HG02571 (cell line): ENCODE measurements around the gene ALKBH5.
A peak's percentile ranks its signal among the peaks of the same experiment; 100 is the strongest.

Experiments used
- ATAC-seq: cut with Tn5 transposase; IDR thresholded peaks from one replicate; pipeline ENCODE4 v1.9.1; 2021; ENCODE audit warnings: mild to moderate bottlenecking, moderate library complexity; ENCODE audit not compliant: unreplicated experiment

ALKBH5 gene

DNA sequence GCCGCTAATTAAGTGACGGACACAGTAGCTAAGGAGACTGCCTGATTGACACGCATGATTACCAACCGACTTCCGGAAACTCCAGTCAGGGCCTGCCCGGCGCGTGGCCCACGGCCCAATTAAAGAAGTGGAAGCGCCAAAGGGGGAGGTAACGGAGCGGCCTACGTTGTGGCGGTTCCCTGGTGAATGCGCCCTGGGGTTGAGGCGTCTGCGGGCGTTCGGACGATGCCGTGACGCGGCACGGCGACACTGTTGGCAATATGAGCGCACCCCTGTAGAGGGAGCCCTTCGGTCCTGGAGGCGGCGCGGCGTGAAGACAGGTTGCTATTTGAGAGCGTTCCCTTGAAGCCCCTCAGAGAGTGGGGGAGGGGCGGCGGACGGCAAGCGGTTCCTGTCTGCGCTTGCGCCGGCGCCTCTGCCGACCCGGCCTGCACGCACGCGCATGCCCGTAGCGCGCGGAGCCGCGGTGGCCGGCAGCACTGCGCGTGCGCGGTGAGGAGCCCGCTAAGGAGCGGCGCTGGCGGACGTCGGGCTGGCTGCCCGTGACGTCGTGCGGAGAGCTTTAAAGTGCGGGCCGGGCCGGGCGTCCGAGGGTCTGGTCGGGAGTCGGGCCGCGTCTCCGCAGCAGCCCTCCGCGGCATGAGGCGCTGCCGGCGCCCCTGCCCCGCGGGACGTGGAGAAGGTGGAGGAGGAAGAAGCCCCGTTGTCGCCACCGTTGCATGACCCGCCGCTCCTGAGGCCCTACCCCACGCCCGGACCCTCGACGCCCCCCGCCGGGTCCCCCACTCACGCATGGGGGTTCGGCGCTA lies at the start of gene ALKBH5:
Gene ALKBH5 (plus strand): TSS at position 495 of the 809 bp plus-strand sequence. CDS start 416 bp downstream, outside the sequence.
- ATAC-seq, result peak; percentile 74

- no peak for ATAC-seq
Observed at GRCh38 chr17:18136357-18136756, 47.3 kb upstream of the ALKBH5 start.

GRCh38 chr17:18138065-18138749 lies 45.4 kb upstream of the ALKBH5 start:
- no peak for ATAC-seq

DNA sequence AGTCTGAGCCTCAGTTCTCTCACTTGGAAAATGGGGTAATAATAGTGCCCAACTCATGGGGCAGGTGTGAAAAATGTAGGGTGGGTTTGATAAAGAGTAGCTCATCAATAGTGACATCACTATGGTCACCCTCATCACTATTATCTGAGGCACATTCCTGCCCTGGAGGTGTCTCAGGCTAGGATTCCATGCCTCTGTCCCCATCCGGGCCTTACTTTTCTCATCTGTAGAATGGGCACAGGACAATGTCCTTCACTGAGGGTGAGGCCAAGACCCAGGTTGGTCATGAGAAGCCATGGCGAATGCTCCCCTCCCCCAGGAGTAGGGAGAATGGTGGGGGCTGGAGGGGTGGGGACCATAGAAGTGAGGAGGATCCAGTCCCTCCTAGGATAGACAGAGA lies 44.5 kb upstream of the ALKBH5 start:
- no peak for ATAC-seq

- no peak for ATAC-seq
Observed at GRCh38 chr17:18139498-18139897, 44.1 kb upstream of the ALKBH5 start.

DNA sequence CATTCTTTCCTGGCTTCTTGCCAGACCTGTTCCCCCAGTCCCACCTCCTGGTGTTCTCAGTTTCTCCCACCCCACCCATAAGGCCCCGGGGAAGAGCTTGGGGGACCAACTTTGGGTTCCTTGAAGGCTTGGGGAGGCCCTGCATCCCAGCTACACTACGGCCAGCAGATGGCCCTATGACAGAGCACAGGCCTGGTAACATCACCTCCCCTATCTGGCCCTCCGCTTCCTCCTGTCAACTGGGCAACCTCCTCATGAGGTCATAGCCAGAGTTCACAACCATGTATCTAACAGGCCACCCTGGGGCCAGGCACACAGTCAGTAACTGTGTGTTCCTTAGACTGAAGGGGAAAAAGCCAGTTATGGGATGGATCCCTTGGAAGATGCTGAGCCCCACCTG lies 43.7 kb upstream of the ALKBH5 start:
- no peak for ATAC-seq

DNA sequence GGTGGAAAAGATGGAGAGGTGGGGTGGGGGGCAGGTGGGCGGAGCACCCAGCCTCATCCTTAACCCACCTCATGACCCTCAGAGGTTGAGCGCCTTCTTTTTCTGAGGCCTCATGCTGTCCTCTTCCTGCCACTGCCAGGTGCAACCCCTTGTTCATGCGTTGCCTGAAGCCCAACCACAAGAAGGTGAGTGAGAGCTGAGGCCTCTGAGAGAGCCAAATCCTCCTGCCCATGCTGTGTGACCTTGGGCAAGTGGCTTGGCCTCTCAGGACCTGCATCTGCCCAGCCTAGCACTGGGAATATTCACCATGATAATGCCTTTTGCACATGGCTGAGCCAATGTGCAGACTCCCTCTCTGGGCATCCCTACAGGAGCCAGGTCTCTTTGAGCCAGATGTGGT lies 43.0 kb upstream of the ALKBH5 start:
- ATAC-seq, result no peak

DNA sequence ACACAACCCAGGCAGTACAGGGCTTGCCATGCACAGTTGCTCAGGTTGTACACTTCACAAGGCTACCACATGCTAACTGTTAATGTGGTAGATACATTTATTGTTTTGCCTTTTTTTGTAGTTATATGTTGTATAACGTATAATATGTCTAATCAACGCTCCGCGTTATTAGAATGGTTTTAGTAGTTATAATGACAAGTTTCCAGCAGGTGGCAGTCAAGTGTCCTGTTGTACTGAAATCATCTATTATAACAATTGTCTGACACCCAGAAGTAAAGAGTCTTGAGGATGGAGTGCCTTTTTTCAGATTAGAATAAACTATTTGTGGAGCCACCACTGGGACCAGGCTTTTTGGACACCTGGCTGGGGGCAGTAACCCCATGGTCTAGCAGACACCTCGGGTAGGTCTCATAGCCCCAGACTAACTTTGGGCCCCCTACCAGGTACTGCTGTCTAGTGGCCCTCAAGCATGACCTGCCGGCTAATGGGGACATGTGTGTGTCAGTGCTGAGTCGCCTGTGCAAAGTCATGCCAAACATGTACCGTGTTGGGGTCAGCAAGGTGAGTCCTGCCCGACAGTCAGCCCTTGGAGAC lies 42.3 kb upstream of the ALKBH5 start:
- ATAC-seq, result no peak

DNA sequence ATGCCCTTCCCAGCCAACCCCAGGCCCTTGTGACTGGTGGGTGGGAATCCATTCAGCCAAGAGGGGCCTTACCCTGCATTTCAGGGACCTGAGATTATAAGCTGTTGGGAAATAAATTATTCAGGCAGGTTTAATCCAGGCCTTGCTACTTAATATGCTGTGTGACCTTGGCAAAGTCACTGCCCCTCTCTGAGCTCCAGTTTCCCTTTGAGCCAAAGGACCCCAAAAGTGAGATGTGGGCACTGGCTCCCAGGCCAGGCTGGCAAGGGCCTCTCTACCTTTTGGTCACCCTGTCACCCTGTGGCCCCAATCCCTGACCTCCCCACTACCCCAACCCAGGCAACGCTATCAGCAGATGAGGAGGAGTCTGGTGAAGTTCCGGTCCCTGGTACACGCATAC lies 41.2 kb upstream of the ALKBH5 start:
- ATAC-seq, result no peak

GRCh38 chr17:18143044-18143936 lies 40.3 kb upstream of the ALKBH5 start:
- ATAC-seq, result no peak

GRCh38 chr17:18144261-18144660 lies 39.4 kb upstream of the ALKBH5 start:
- ATAC-seq, result no peak

GRCh38 chr17:18144855-18145254 lies 38.8 kb upstream of the ALKBH5 start:
- ATAC-seq, result no peak

DNA sequence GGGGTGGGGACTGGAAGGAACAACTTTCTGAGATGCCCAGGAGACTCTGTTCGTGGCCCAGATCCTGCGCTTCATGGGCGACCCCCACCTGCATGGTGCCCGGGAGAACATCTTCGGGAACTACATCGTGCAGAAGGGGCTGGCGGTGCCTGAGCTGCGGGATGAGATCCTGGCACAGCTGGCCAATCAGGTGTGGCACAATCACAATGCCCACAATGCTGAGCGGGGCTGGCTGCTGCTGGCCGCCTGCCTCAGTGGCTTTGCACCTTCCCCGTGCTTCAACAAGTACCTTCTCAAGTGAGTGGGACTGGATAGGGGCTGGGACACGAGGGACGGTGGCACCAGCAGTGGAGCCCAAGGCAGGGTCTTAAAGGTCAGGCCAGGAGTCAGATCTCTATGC lies 37.8 kb upstream of the ALKBH5 start:
- ATAC-seq, result no peak

GRCh38 chr17:18146259-18146658 lies 37.4 kb upstream of the ALKBH5 start:
- no peak for ATAC-seq

GRCh38 chr17:18146980-18147379 lies 36.6 kb upstream of the ALKBH5 start:
- ATAC-seq, result no peak

- no peak for ATAC-seq
Observed at GRCh38 chr17:18148586-18148985, 35.0 kb upstream of the ALKBH5 start.

GRCh38 chr17:18151290-18151689 lies 32.3 kb upstream of the ALKBH5 start:
- ATAC-seq, result no peak

DNA sequence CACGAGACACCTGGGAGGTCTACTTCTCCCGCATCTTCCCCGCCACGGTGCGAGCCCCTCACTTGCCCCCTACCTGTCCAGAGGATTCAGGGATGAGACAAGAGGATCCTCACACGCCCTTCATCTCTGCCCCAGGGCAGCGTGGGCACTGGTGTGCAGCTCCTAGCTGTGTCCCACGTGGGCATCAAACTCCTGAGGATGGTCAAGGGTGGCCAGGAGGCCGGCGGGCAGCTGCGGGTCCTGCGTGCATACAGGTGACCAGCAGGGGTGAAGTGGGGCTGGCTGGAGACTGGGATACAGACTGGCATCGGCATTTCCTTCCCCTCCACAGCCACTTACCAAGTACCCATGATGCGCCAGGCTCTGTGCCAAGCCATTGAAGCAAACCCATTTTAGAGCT lies 28.4 kb upstream of the ALKBH5 start:
- ATAC-seq, result no peak

DNA sequence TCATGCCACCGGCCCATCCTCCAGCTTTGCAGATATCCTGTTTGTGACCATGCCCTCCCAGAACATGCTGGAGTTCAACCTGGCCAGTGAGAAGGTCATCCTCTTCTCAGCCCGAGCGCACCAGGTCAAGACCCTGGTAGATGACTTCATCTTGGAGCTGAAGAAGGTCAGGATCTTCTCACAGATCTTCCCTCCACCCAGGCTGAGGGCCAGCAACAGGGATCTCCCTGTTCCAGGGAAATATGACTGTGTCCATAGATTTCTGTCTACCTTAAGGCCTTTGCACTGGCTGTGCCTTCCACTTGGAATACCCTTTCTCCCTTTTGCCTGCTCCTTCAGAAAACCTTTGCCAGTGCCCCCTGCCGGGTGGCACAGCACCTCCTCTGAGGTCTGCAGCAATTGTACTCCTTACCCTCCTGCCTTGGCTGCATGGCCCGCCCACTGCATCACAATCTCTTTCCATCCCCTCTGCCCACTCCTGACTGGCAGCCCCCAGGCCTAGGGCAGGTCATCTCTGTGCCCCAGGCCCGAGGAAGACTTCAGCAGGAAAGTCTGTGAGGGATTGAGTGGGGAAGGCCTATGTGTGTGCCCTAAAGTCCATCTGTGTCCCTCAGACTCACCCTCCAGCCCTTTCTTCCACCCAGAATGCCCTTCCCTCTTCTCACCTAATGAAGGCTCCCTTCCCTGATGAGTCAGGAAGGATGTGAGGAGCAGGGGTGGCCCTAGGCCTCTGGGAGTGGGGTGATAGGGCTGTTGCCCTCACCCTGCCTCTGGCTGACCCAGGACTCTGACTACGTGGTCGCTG lies 27.3 kb upstream of the ALKBH5 start:
- no peak for ATAC-seq

DNA sequence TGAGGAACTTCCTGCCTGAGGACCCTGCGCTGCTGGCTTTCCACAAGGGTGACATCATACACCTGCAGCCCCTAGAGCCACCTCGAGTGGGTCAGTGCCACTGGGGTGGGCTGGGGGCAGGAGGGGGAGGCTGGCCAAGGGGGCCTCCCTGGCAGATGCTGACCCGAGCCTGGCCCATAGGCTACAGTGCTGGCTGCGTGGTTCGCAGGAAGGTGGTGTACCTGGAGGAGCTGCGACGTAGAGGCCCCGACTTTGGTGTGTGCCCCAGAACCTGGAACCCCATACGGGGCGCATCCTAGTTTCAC lies 26.7 kb upstream of the ALKBH5 start:
- no peak for ATAC-seq
